ENCODE measurements around the gene ACTL8.
"Not testable (repeated sequence)": the region's sequence is repeated elsewhere in the genome, so short reads cannot be mapped to it uniquely, and the experiment has no call there.

Gene ACTL8

GRCh38 chr1:17735793-17736192 is 19.3 kb upstream of the ACTL8 start:
- DNase-seq (ENCODE audit: low read depth in 2 of 2): no peak

- no peak for DNase-seq (ENCODE audit: low read depth in 2 of 2)
Observed at GRCh38 chr1:17736625-17737024, 18.5 kb upstream of the ACTL8 start.

- DNase-seq (ENCODE audit: low read depth in 2 of 2): no peak
Observed at GRCh38 chr1:17739050-17739449, 16.1 kb upstream of the ACTL8 start.

- no peak for DNase-seq (ENCODE audit: low read depth in 2 of 2)
Observed at GRCh38 chr1:17741052-17741451, 14.1 kb upstream of the ACTL8 start.

- DNase-seq (ENCODE audit: low read depth in 2 of 2): no peak
Observed at GRCh38 chr1:17742583-17742982, 12.6 kb upstream of the ACTL8 start.

- DNase-seq (ENCODE audit: low read depth in 2 of 2): no peak
Observed at GRCh38 chr1:17743008-17743647, 12.0 kb upstream of the ACTL8 start.

GRCh38 chr1:17743925-17744324 is 11.2 kb upstream of the ACTL8 start:
- no peak for DNase-seq (ENCODE audit: low read depth in 2 of 2)

GRCh38 chr1:17744666-17745478 is 10.3 kb upstream of the ACTL8 start:
- DNase-seq (ENCODE audit: low read depth in 2 of 2): no peak

GRCh38 chr1:17745479-17745955 is 9.6 kb upstream of the ACTL8 start:
- no peak for DNase-seq (ENCODE audit: low read depth in 2 of 2)

- not testable (repeated sequence) for DNase-seq (ENCODE audit: low read depth in 2 of 2)
Observed at GRCh38 chr1:17746281-17746680, 8.9 kb upstream of the ACTL8 start.

GRCh38 chr1:17746920-17747319 is 8.2 kb upstream of the ACTL8 start:
- DNase-seq (ENCODE audit: low read depth in 2 of 2): no peak

- DNase-seq (ENCODE audit: low read depth in 2 of 2): no peak
Observed at GRCh38 chr1:17750333-17750732, 4.8 kb upstream of the ACTL8 start.

- no peak for DNase-seq (ENCODE audit: low read depth in 2 of 2)
Observed at GRCh38 chr1:17752356-17752755, 2.8 kb upstream of the ACTL8 start.

- DNase-seq (ENCODE audit: low read depth in 2 of 2): no peak
Observed at GRCh38 chr1:17757426-17757825, 2.3 kb downstream of the ACTL8 start.

- no peak for DNase-seq (ENCODE audit: low read depth in 2 of 2)
Observed at GRCh38 chr1:17759114-17759513, 4.0 kb downstream of the ACTL8 start.

- no peak for DNase-seq (ENCODE audit: low read depth in 2 of 2)
Observed at GRCh38 chr1:17762313-17762712, 7.2 kb downstream of the ACTL8 start.

GRCh38 chr1:17763417-17763816 is 8.3 kb downstream of the ACTL8 start:
- DNase-seq (ENCODE audit: low read depth in 2 of 2): no peak

GRCh38 chr1:17763995-17764394 is 8.9 kb downstream of the ACTL8 start:
- no peak for DNase-seq (ENCODE audit: low read depth in 2 of 2)

GRCh38 chr1:17764591-17764990 is 9.5 kb downstream of the ACTL8 start:
- no peak for DNase-seq (ENCODE audit: low read depth in 2 of 2)

- no peak for DNase-seq (ENCODE audit: low read depth in 2 of 2)
Observed at GRCh38 chr1:17765444-17766411, 10.6 kb downstream of the ACTL8 start.

GRCh38 chr1:17768651-17769241 is 13.6 kb downstream of the ACTL8 start:
- DNase-seq (ENCODE audit: low read depth in 2 of 2): no peak

GRCh38 chr1:17770983-17771382 is 15.8 kb downstream of the ACTL8 start:
- DNase-seq (ENCODE audit: low read depth in 2 of 2): no peak
